ENCODE results near the gene MTHFD1L.

GRCh38 chr6:150981669-150982068 lies 116.2 kb downstream of the MTHFD1L start:
- TF ChIP-seq SIN3A (IDR thresholded peaks at IDR 0.05; ENCODE audit: borderline replicate concordance, insufficient read depth, low read length) = no peak
- TF ChIP-seq POLR2AphosphoS5 (IDR thresholded peaks at IDR 0.05; ENCODE audit: low read depth, low read length) = no peak
